ENCODE data around the gene TTC34.
"Not testable (repeated sequence)": the region's sequence is repeated elsewhere in the genome, so short reads cannot be mapped to it uniquely, and the experiment has no call there.

Gene TTC34

GRCh38 chr1:2657909-2658308, 143.6 kb downstream of the TTC34 start:
- not testable (repeated sequence) for H3K4me3 ChIP-seq (ENCODE audit: control insufficient read depth, low read depth, low read length); DNase-seq (ENCODE audit: low read depth)

GRCh38 chr1:2657124-2657523, 144.4 kb downstream of the TTC34 start:
- DNase-seq (ENCODE audit: low read depth); H3K4me3 ChIP-seq (ENCODE audit: control insufficient read depth, low read depth, low read length): not testable (repeated sequence)

- not testable (repeated sequence) for H3K4me3 ChIP-seq (ENCODE audit: control insufficient read depth, low read depth, low read length); DNase-seq (ENCODE audit: low read depth)
Observed at GRCh38 chr1:2655598-2656434, 145.7 kb downstream of the TTC34 start.

GRCh38 chr1:2654443-2654948, 147.0 kb downstream of the TTC34 start:
- not testable (repeated sequence) for DNase-seq (ENCODE audit: low read depth)

GRCh38 chr1:2653741-2654442, 147.6 kb downstream of the TTC34 start:
- DNase-seq (ENCODE audit: low read depth); H3K4me3 ChIP-seq (ENCODE audit: control insufficient read depth, low read depth, low read length): not testable (repeated sequence)

More at GRCh38 chr1:2654443-2654948, 147.0 kb downstream of the TTC34 start:
- not testable (repeated sequence) for H3K4me3 ChIP-seq (ENCODE audit: control insufficient read depth, low read depth, low read length)

- H3K4me3 ChIP-seq (ENCODE audit: control insufficient read depth, low read depth, low read length); DNase-seq (ENCODE audit: low read depth): not testable (repeated sequence)
Observed at GRCh38 chr1:2652926-2653571, 148.4 kb downstream of the TTC34 start.

- DNase-seq (ENCODE audit: low read depth); H3K4me3 ChIP-seq (ENCODE audit: control insufficient read depth, low read depth, low read length): not testable (repeated sequence)
Observed at GRCh38 chr1:2652152-2652925, 149.2 kb downstream of the TTC34 start.

- no peak overlapping the region for H3K4me3 ChIP-seq (ENCODE audit: control insufficient read depth, low read depth, low read length)
- DNase-seq (ENCODE audit: low read depth) = no peak
- no peak for TF ChIP-seq CTCF (IDR thresholded peaks at IDR 0.05; ENCODE audit: control insufficient read depth, insufficient read depth, low read depth, low read length, missing control alignments)
Observed at GRCh38 chr1:2650967-2651645, 150.4 kb downstream of the TTC34 start.

GRCh38 chr1:2646837-2647236, 154.7 kb downstream of the TTC34 start:
- DNase-seq (ENCODE audit: low read depth) = no peak
- no peak overlapping the region for H3K4me3 ChIP-seq (ENCODE audit: control insufficient read depth, low read depth, low read length)
- no peak for TF ChIP-seq CTCF (IDR thresholded peaks at IDR 0.05; ENCODE audit: control insufficient read depth, insufficient read depth, low read depth, low read length, missing control alignments)

GRCh38 chr1:2645776-2646175, 155.7 kb downstream of the TTC34 start:
- DNase-seq (ENCODE audit: low read depth) = no peak
- no peak overlapping the region for H3K4me3 ChIP-seq (ENCODE audit: control insufficient read depth, low read depth, low read length)
- no peak for TF ChIP-seq CTCF (IDR thresholded peaks at IDR 0.05; ENCODE audit: control insufficient read depth, insufficient read depth, low read depth, low read length, missing control alignments)
